OCI-LY7 (cell line): Measurements from ENCODE around the gene ARL15. TPM values are rescaled to one million over a fixed set of nuclear protein-coding genes. Genes with fewer than 3 reads are reported as not detected.
A peak's percentile ranks its signal among the peaks of the same experiment; 100 is the strongest.

Source experiments
- BruUV-seq: library from RNA; stranded (reverse); fragments of 400-500 nt; replicated peaks from 2 replicates; lab custom pipeline; 2021; lab: Mats Ljungman, UMichigan
- CTCF ChIA-PET: fragments of 300-600 bp; sonication (Branson Sonifier 250); formaldehyde crosslinking; loops from one replicate; lab custom pipeline; 2022; ENCODE audit warnings: antibody characterized with exemption; ENCODE audit not compliant: unreplicated experiment; lab: Charles Lee
- POLR2A ChIA-PET: fragments of 300-600 bp; sonication (Branson Sonifier 250); formaldehyde crosslinking; loops from one replicate; lab custom pipeline; 2022; ENCODE audit warnings: antibody characterized with exemption; lab: Charles Lee
- DNase-seq: peaks from one replicate; pipeline ENCODE4 v3.0.0-alpha.2; 2015; ENCODE audit warnings: low spot score
- H2AFZ ChIP-seq: fragments of 200-600 bp; sonication (generic), shearing (Covaris generic); 2 replicates; pipeline ENCODE4 v1.6.1; 2014; ENCODE audit warnings: mild to moderate bottlenecking, antibody characterized with exemption, low read length, moderate library complexity
- H3K27ac ChIP-seq: fragments of 200-600 bp; sonication (generic); 2 replicates; pipeline ENCODE4 v1.5.1; 2014; ENCODE audit warnings: mixed run types, low read depth, mild to moderate bottlenecking, moderate library complexity, low read length, inconsistent platforms; ENCODE audit not compliant: poor library complexity, severe bottlenecking
- H3K36me3 ChIP-seq: fragments of 200-600 bp; sonication (generic); 2 replicates; pipeline ENCODE4 v1.6.1; 2014; ENCODE audit warnings: mild to moderate bottlenecking, antibody characterized with exemption, low read length, moderate library complexity, mixed read lengths; ENCODE audit not compliant: insufficient read depth
- H3K4me1 ChIP-seq: fragments of 200-600 bp; sonication (generic); 2 replicates; pipeline ENCODE4 v1.5.1; 2014; ENCODE audit warnings: mild to moderate bottlenecking, low read length; ENCODE audit not compliant: insufficient read depth, poor library complexity, severe bottlenecking
- H3K4me2 ChIP-seq: fragments of 200-600 bp; sonication (generic); 2 replicates; pipeline ENCODE4 v1.6.1; 2014; ENCODE audit warnings: mild to moderate bottlenecking, low read length
- H3K4me3 ChIP-seq: fragments of 200-600 bp; sonication (generic); 2 replicates; pipeline ENCODE4 v1.5.1; 2014; ENCODE audit warnings: mild to moderate bottlenecking, low read depth, low read length; ENCODE audit not compliant: poor library complexity, severe bottlenecking
- H3K79me2 ChIP-seq: fragments of 200-600 bp; sonication (generic); 2 replicates; pipeline ENCODE4 v1.6.1; 2016; ENCODE audit warnings: low read depth, mild to moderate bottlenecking, low read length, moderate library complexity, mixed read lengths; ENCODE audit not compliant: insufficient read depth
- H3K9me2 ChIP-seq: fragments of 200-600 bp; sonication (generic); 2 replicates; pipeline ENCODE4 v1.6.1; 2016; ENCODE audit warnings: mild to moderate bottlenecking, low read length, mixed read lengths; ENCODE audit not compliant: insufficient read depth
- H3K9me3 ChIP-seq: fragments of 200-600 bp; sonication (generic); 2 replicates; pipeline ENCODE4 v1.6.1; 2014; ENCODE audit warnings: mild to moderate bottlenecking, mixed run types, low read length, mixed read lengths
- H4K20me1 ChIP-seq: fragments of 200-600 bp; sonication (generic); 2 replicates; pipeline ENCODE4 v1.6.1; 2014; ENCODE audit warnings: mild to moderate bottlenecking, antibody characterized with exemption, low read length, moderate library complexity, mixed read lengths; ENCODE audit not compliant: insufficient read depth
- EZH2phosphoT487 ChIP-seq: fragments of 200-600 bp; sonication (generic); IDR thresholded peaks from 2 replicates; pipeline ENCODE4 v1.6.1; 2018; ENCODE audit warnings: low read depth, borderline replicate concordance, mild to moderate bottlenecking, mixed run types, antibody characterized with exemption, low read length, moderate library complexity, mixed read lengths
- intact Hi-C: fragments of 100-400 bp; cut with micrococcal nuclease; formaldehyde crosslinking; loops from one replicate; pipeline ENCODE4 v1.10.0; 2022; ENCODE audit not compliant: unreplicated experiment
- total RNA-seq, 2 experiments: library from RNA; depleted of rRNA in 1 of 2; stranded (reverse); fragments of >200 nt in 1 of 2; shearing (Covaris generic) in 1 of 2; gene quantifications; 2 replicates each; pipeline ENCODE4 v1.2.3, GENCODE V29; 2014 to 2022
- TF ChIP-seq, protein P1 (sequence below): fragments of 200-600 bp; sonication (generic); conservative IDR thresholded peaks from 2 replicates; pipeline ENCODE4 v1.5.1; 2014; ENCODE audit warnings: mild to moderate bottlenecking, antibody characterized with exemption, low read length, moderate library complexity, mixed read lengths

ARL15 gene
- total RNA-seq, 2 experiments from 2014 or later: 18.8 to 24.4 TPM

- Histone ChIP-seq H3K27ac (no peak overlapping the region), H3K4me1 (peaks cover 20% of the 10 kb centered on the region)
- POLR2A ChIA-PET: interaction anchor here (0.5 to 3.0 kb wide), 4 partner anchors 13 to 186 kb away, joined by 3 to 12 read pairs (median 8); no protein-coding TSS in a partner anchor
Measured at GRCh38 chr5:54312499-54312898, 2.1 kb upstream of the ARL15 start.

DNA sequence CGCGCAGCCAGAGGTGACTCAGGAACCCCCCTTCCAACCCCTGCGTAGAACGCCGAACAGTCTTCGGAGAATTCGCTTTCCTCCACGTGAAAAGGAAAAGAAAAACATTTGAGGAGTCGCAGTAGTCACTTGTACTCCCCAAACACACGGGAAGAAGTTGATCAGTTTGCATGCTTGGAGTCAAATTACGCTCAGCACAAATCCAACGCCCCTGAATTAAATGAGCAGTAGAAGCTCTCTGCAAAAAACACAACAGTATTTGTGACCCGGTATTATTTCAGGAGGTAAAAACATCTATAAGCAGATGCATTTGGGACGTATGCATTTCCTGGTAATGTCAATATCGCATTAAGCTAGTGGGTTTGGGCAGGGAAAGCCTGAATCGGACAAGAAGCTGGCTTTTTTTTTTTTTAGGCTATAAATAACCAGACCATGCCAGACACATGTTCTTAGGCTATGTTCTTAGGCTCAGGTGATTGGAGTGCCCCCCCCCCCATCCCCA, 854 bp upstream of the ARL15 start:
- peak; percentile 28 for DNase-seq
- ChIA-PET POLR2A (interaction anchor here (0.6 to 3.0 kb wide), 13 partner anchors 11 to 907 kb away, joined by 3 to 12 read pairs (median 4); no protein-coding TSS in a partner anchor), CTCF (interaction anchor here (0.6 to 1.2 kb wide), 2 partner anchors 11 to 67 kb away, joined by 3 to 6 read pairs; no protein-coding TSS in a partner anchor)
- BruUV-seq: no TSS peak
- H3K4me2 ChIP-seq: peak overlapping the region; percentile 100
- no peaks in the 10 kb centered on the region for H3K79me2 ChIP-seq
- peak overlapping the region; percentile 94 for H2AFZ ChIP-seq
- H4K20me1 ChIP-seq: peaks cover 15% of the 10 kb centered on the region
- no peak for TF ChIP-seq EZH2phosphoT487
- TF ChIP-seq, protein P1, sequence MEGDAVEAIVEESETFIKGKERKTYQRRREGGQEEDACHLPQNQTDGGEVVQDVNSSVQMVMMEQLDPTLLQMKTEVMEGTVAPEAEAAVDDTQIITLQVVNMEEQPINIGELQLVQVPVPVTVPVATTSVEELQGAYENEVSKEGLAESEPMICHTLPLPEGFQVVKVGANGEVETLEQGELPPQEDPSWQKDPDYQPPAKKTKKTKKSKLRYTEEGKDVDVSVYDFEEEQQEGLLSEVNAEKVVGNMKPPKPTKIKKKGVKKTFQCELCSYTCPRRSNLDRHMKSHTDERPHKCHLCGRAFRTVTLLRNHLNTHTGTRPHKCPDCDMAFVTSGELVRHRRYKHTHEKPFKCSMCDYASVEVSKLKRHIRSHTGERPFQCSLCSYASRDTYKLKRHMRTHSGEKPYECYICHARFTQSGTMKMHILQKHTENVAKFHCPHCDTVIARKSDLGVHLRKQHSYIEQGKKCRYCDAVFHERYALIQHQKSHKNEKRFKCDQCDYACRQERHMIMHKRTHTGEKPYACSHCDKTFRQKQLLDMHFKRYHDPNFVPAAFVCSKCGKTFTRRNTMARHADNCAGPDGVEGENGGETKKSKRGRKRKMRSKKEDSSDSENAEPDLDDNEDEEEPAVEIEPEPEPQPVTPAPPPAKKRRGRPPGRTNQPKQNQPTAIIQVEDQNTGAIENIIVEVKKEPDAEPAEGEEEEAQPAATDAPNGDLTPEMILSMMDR: no peak
- H3K4me3 ChIP-seq: peak overlapping the region; percentile 81
- peaks cover 20% of the 10 kb centered on the region for H3K4me1 ChIP-seq
- peak overlapping the region; percentile 41 for H3K27ac ChIP-seq
- intact Hi-C loops: loop anchor here (2.0 to 5.0 kb wide), 3 partner anchors 68 to 176 kb away; no protein-coding TSS in a partner anchor
- no peaks in the 10 kb centered on the region for H3K9me3 ChIP-seq
- H3K36me3 ChIP-seq: no peaks in the 10 kb centered on the region
- H3K9me2 ChIP-seq: no peaks in the 10 kb centered on the region

More at GRCh38 chr5:54312499-54312898, 2.1 kb upstream of the ARL15 start:
- peaks cover 9% of the 10 kb centered on the region for H4K20me1 ChIP-seq
- intact Hi-C loops: loop anchor here (5.0 kb wide), 2 partner anchors 105 to 175 kb away; no protein-coding TSS in a partner anchor
- H3K4me3 ChIP-seq: no peak overlapping the region
- no peak for TF ChIP-seq EZH2phosphoT487
- TF ChIP-seq, protein P1: no peak
- DNase-seq: no peak
- no peak overlapping the region for H3K4me2 ChIP-seq
- no peak overlapping the region for H2AFZ ChIP-seq
- CTCF ChIA-PET: interaction anchor here (0.5 to 1.2 kb wide), 2 partner anchors 9 to 69 kb away, joined by 3 read pairs; no protein-coding TSS in a partner anchor
- H3K9me3 ChIP-seq: no peaks in the 10 kb centered on the region
- BruUV-seq: no TSS peak
- H3K36me3 ChIP-seq: no peaks in the 10 kb centered on the region
- H3K79me2 ChIP-seq: no peaks in the 10 kb centered on the region
- H3K9me2 ChIP-seq: no peaks in the 10 kb centered on the region
